Measurements from ENCODE around the gene ADGRL1. TPM values are rescaled to one million over a fixed set of nuclear protein-coding genes. Genes with fewer than 3 reads are reported as not detected.
"Not testable (repeated sequence)": the region's sequence is repeated elsewhere in the genome, so short reads cannot be mapped to it uniquely, and the experiment has no call there.

The ADGRL1 gene
- total and polyA plus RNA-seq, 2 donors (not counting 1 experiment from before 2014, with no cell fraction given): 0.64 to 1.8 TPM

DNA sequence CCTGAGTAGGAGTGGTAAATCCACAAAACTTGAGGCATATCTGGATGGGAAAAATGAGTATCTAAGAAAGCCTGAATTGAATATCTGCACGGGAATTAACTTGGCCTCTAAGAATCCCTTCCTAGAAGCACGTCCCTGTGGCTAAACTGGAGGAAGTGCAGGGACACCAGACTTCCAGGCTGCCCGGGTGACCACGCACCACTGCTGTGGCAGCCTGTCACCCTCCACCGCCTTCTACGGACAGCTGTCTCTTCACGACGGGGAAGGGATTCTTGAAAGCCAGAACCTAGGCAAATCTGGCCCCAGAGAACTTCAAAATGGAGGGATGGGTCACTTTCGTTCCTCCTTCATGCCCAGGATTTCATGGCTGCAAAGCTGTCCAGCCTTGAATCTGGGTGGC, 2.5 kb upstream of the ADGRL1 start:
- H2AFZ ChIP-seq (ENCODE audit: insufficient read depth, low read depth, low read length, poor library complexity, severe bottlenecking); DNase-seq; H3K9me3 Mint-ChIP-seq (ENCODE audit: insufficient read depth); POLR2A ChIA-PET; H3K4me3 ChIP-seq (ENCODE audit: control extremely low read depth in 1 of 5, extremely low read depth in 1 of 5, insufficient read depth in 1 of 5, low read depth in 2 of 5, low read length in 4 of 5); H3K4me3 Mint-ChIP-seq; H3K27ac Mint-ChIP-seq; H3K9ac ChIP-seq (ENCODE audit: low read length); ATAC-seq (ENCODE audit: low read depth); H3K4me2 ChIP-seq (replicated peaks; ENCODE audit: low read depth, low read length, poor library complexity, severe bottlenecking); intact Hi-C loops (cut with micrococcal nuclease); H3K36me3 ChIP-seq (replicated peaks in 1 of 2; ENCODE audit: control extremely low read depth in 1 of 2, control insufficient read depth in 1 of 2, extremely low read depth in 1 of 2, insufficient read depth in 2 of 2, low read length in 1 of 2); H3K79me2 ChIP-seq (ENCODE audit: control insufficient read depth, insufficient read depth, low read length); H4K20me1 ChIP-seq (ENCODE audit: control insufficient read depth, insufficient read depth, low read length, poor library complexity, severe bottlenecking); H3K27ac ChIP-seq (ENCODE audit: low read length in 2 of 2): not testable (repeated sequence)
- 37% methylated on average over 9 of the region's 9 CpGs for WGBS (ENCODE audit: insufficient coverage)
- H3K27me3 Mint-ChIP-seq: peaks cover 48% of the 10 kb centered on the region
- peaks cover 12 to 13% of the 10 kb centered on the region in 2 donors for H3K4me1 ChIP-seq (ENCODE audit: control insufficient read depth in 2 of 2, insufficient read depth in 2 of 2, low read length in 2 of 2)
- peaks cover 28% of the 10 kb centered on the region for H3K4me1 Mint-ChIP-seq
- H3K9me3 ChIP-seq (ENCODE audit: control extremely low read depth in 1 of 3, control insufficient read depth in 2 of 3, insufficient read depth in 1 of 3, low read length in 2 of 3): peaks cover 0 to 11% (median 0%) of the 10 kb centered on the region in 3 donors
- peaks cover 0 to 49% (median 11%) of the 10 kb centered on the region in 4 experiments for H3K27me3 ChIP-seq (replicated peaks in 1 of 4; ENCODE audit: control extremely low read depth in 1 of 4, control insufficient read depth in 3 of 4, insufficient read depth in 4 of 4, low read length in 3 of 4)
- CTCF ChIA-PET: interaction anchor here (1.0 kb wide), 1 partner anchor 80 kb away, joined by 3 read pairs; no protein-coding TSS in a partner anchor

DNA sequence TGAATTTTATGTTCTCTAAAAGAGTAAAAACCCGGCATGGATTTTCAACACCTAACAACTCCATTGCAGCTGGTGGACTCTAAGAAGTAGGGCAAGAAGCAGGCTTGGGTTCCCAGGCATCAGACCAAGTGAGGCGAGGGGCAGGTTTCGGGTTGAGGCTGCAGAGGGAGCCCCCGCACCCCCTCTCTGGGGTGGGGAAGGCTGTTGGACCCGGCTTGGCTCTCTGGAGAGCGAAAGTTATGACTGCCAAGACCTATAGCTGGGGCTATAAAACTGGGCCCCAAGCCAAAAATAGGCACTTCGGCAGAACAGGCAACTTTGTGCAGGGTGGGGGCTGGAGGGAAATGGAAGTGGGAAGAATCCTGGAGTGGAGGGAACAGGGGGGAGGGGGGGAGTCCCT, 1.8 kb upstream of the ADGRL1 start:
- not testable (repeated sequence) for H3K27ac ChIP-seq (ENCODE audit: low read length in 2 of 2); H3K36me3 ChIP-seq (replicated peaks in 1 of 2; ENCODE audit: control extremely low read depth in 1 of 2, control insufficient read depth in 1 of 2, extremely low read depth in 1 of 2, insufficient read depth in 2 of 2, low read length in 1 of 2); ATAC-seq (ENCODE audit: low read depth); H3K79me2 ChIP-seq (ENCODE audit: control insufficient read depth, insufficient read depth, low read length); H3K27ac Mint-ChIP-seq; H4K20me1 ChIP-seq (ENCODE audit: control insufficient read depth, insufficient read depth, low read length, poor library complexity, severe bottlenecking); H3K9me3 Mint-ChIP-seq (ENCODE audit: insufficient read depth)
- Mint-ChIP-seq H3K4me1 (peaks cover 28% of the 10 kb centered on the region), H3K27me3 (peaks cover 48% of the 10 kb centered on the region), H3K4me3 (peak overlapping the region; percentile 92)
- 64% methylated on average over 6 of the region's 7 CpGs for WGBS (ENCODE audit: insufficient coverage)
- Histone ChIP-seq H3K4me1 (ENCODE audit: control insufficient read depth in 2 of 2, insufficient read depth in 2 of 2, low read length in 2 of 2) (peaks cover 12 to 13% of the 10 kb centered on the region in 2 donors), H3K4me3 (ENCODE audit: control extremely low read depth in 1 of 5, extremely low read depth in 1 of 5, insufficient read depth in 1 of 5, low read depth in 2 of 5, low read length in 4 of 5) (peak overlapping the region in 3 of 5 experiments; percentile 70 to 83 (median 73)), H2AFZ (ENCODE audit: insufficient read depth, low read depth, low read length, poor library complexity, severe bottlenecking) (peak overlapping the region; percentile 85), H3K27me3 (replicated peaks in 1 of 4; ENCODE audit: control extremely low read depth in 1 of 4, control insufficient read depth in 3 of 4, insufficient read depth in 4 of 4, low read length in 3 of 4) (peaks cover 0 to 54% (median 11%) of the 10 kb centered on the region in 4 experiments), H3K4me2 (replicated peaks; ENCODE audit: low read depth, low read length, poor library complexity, severe bottlenecking) (peak overlapping the region; percentile 78), H3K9me3 (ENCODE audit: control extremely low read depth in 1 of 3, control insufficient read depth in 2 of 3, insufficient read depth in 1 of 3, low read length in 2 of 3) (peaks cover 0 to 11% (median 0%) of the 10 kb centered on the region in 3 donors), H3K9ac (ENCODE audit: low read length) (peak overlapping the region; percentile 69)
- DNase-seq: peak; percentile 50
- ChIA-PET CTCF (interaction anchor here (1.0 kb wide), 1 partner anchor 81 kb away, joined by 3 read pairs; no protein-coding TSS in a partner anchor), POLR2A (interaction anchor here (0.6 kb wide), 1 partner anchor 15 kb away, joined by 7 read pairs; no protein-coding TSS in a partner anchor)
- intact Hi-C loops (cut with micrococcal nuclease): loop anchor here (2.0 kb wide), 1 partner anchor 71 kb away; the partner anchor contains the start of gene ASF1B

DNA sequence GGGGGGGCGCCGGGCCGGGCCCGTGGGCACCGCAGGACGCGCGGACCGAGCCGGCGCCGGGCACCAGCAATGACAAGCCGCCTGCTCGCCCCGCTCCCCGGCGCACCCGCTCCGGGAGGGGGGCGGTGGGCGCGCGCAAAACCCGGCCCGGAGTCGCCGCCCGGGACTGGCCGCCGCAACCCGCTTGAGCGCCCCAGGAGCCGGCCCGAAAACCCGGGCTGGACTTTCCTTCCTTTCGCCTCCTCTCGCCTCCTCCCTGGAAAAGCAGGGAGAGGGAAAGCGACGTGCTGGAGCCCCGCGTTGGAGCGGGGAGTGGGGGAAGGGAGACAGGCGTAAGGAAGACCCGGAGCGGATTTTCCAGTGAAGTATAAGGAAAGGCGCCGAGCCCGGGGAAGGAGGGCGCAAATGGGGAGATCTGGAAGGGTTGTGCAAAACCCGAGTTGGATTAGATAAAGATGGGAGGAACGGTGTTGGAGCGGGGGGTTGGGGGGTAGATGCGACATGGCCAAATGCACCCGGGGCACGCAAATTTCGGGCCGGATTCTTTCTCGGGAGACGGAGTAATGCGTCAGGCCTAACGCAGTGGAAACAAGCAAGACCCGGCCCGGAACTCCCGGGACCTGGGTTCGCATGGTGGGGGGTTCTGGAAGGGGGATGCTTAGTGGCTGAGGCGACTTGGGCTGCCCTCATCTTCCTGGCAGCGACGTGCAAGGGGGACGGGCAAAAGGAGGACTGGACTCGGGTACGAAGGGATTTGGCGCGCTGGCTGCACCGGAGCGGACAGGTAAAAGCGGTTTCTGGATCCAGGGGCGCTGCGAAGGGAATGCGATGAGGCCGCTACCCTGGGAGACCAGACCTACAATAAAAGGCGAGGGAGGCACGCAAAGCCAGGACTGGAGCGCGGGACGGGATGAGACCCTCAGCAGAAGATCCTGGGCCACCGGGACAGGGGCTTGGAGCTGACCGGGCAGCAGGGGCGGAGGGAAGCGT, 1.1 kb upstream of the ADGRL1 start:
- H3K4me3 Mint-ChIP-seq: peak overlapping the region; percentile 92
- H3K4me3 ChIP-seq (ENCODE audit: control extremely low read depth in 1 of 5, extremely low read depth in 1 of 5, insufficient read depth in 1 of 5, low read depth in 2 of 5, low read length in 4 of 5): peak overlapping the region; percentile 21 to 83 (median 70)
- CTCF ChIA-PET; H3K9me3 Mint-ChIP-seq (ENCODE audit: insufficient read depth); H3K27ac ChIP-seq (ENCODE audit: low read length in 2 of 2); H3K36me3 ChIP-seq (replicated peaks in 1 of 2; ENCODE audit: control extremely low read depth in 1 of 2, control insufficient read depth in 1 of 2, extremely low read depth in 1 of 2, insufficient read depth in 2 of 2, low read length in 1 of 2); H4K20me1 ChIP-seq (ENCODE audit: control insufficient read depth, insufficient read depth, low read length, poor library complexity, severe bottlenecking); H3K79me2 ChIP-seq (ENCODE audit: control insufficient read depth, insufficient read depth, low read length): not testable (repeated sequence)
- under 1% methylated on average over 81 of the region's 89 CpGs for WGBS (ENCODE audit: insufficient coverage)
- H3K4me2 ChIP-seq (replicated peaks; ENCODE audit: low read depth, low read length, poor library complexity, severe bottlenecking): peak overlapping the region; percentile 78
- H3K27me3 Mint-ChIP-seq: peaks cover 48% of the 10 kb centered on the region
- intact Hi-C loops (cut with micrococcal nuclease): loop anchor here (2.0 kb wide), 1 partner anchor 70 kb away; the partner anchor contains the start of gene ASF1B
- peak overlapping the region; percentile 81 for H3K27ac Mint-ChIP-seq
- H3K4me1 ChIP-seq (ENCODE audit: control insufficient read depth in 2 of 2, insufficient read depth in 2 of 2, low read length in 2 of 2): peaks cover 12 to 13% of the 10 kb centered on the region in 2 donors
- POLR2A ChIA-PET: interaction anchor here (0.6 kb wide), 1 partner anchor 14 kb away, joined by 7 read pairs; no protein-coding TSS in a partner anchor
- peaks cover 0 to 54% (median 11%) of the 10 kb centered on the region in 4 experiments for H3K27me3 ChIP-seq (replicated peaks in 1 of 4; ENCODE audit: control extremely low read depth in 1 of 4, control insufficient read depth in 3 of 4, insufficient read depth in 4 of 4, low read length in 3 of 4)
- peaks cover 0 to 14% (median 0%) of the 10 kb centered on the region in 3 donors for H3K9me3 ChIP-seq (ENCODE audit: control extremely low read depth in 1 of 3, control insufficient read depth in 2 of 3, insufficient read depth in 1 of 3, low read length in 2 of 3)
- peak overlapping the region; percentile 85 for H2AFZ ChIP-seq (ENCODE audit: insufficient read depth, low read depth, low read length, poor library complexity, severe bottlenecking)
- peak; percentile 84 for ATAC-seq (ENCODE audit: low read depth)
- peak overlapping the region; percentile 69 for H3K9ac ChIP-seq (ENCODE audit: low read length)
- DNase-seq: peak; percentile 85
- peaks cover 28% of the 10 kb centered on the region for H3K4me1 Mint-ChIP-seq

Data from B cell (primary cell).